ENCODE results near the gene PPP6C. TPM values are rescaled to one million over a fixed set of nuclear protein-coding genes. Genes with fewer than 3 reads are reported as not detected.
"Not testable (repeated sequence)": the region's sequence is repeated elsewhere in the genome, so short reads cannot be mapped to it uniquely, and the experiment has no call there.

Gene PPP6C
- total and polyA plus RNA-seq, 2 of the 13 experiments (the other 11 are each of a cell fraction or from before 2014, with no cell fraction given), result 18.5 to 20.9 TPM

GRCh38 chr9:125234099-125234498 lies 44.5 kb upstream of the PPP6C start:
- POLR2A ChIA-PET; intact Hi-C loops (cut with micrococcal nuclease; ENCODE audit: unreplicated experiment); ATAC-seq; in situ Hi-C loops (cut with HindIII; ENCODE audit: extremely low pct_ligation_motif_present, low pct_unique_long_range_greater_than_20kb); H3K4me2 ChIP-seq (ENCODE audit: low read depth, low read length); BruUV-seq (replicated peaks); H3K27me3 ChIP-seq (ENCODE audit: control insufficient read depth in 1 of 2, insufficient read depth in 2 of 2, low read length in 2 of 2); CTCF ChIA-PET (ENCODE audit: low intra/inter-chr PET ratio, low total read pairs); H3K4me3 ChIP-seq (replicated peaks in 1 of 3; ENCODE audit: insufficient read depth in 1 of 3, low read depth in 2 of 3, low read length in 3 of 3); DNase-seq (ENCODE audit: low spot score); H2AFZ ChIP-seq (ENCODE audit: low read length); H3K9me3 ChIP-seq (ENCODE audit: low read length); H3K27ac ChIP-seq (ENCODE audit: extremely low read length, insufficient read depth, low read length); FAIRE-seq; H3K9ac ChIP-seq (ENCODE audit: insufficient read depth, low read depth, low read length): not testable (repeated sequence)
- TF ChIP-seq POLR2A (IDR thresholded peaks at IDR 0.05; ENCODE audit: insufficient read depth in 1 of 2, low read depth in 2 of 2, low read length in 2 of 2), result 0 out of 4 replicates have a peak, but pooled peaks of 1 of the 2 experiments have one; percentile 8
- peaks cover 24% of the 10 kb centered on the region for H3K79me2 ChIP-seq (ENCODE audit: insufficient read depth, low read length)
- H4K20me1 ChIP-seq (ENCODE audit: insufficient read depth, low read length), result peaks cover 40% of the 10 kb centered on the region
- peaks cover 7 to 79% of the 10 kb centered on the region in 2 experiments for H3K36me3 ChIP-seq (replicated peaks in 1 of 2; ENCODE audit: control insufficient read depth in 1 of 2, insufficient read depth in 2 of 2, low read length in 2 of 2)
- H3K4me1 ChIP-seq (ENCODE audit: insufficient read depth, low read length), result peaks cover 43% of the 10 kb centered on the region
- WGBS (ENCODE audit: low lambda C conversion rate), result 98% methylated on average over 8 of the region's 8 CpGs

- no peak overlapping the region for H3K9ac ChIP-seq (ENCODE audit: insufficient read depth, low read depth, low read length)
- H3K79me2 ChIP-seq (ENCODE audit: insufficient read depth, low read length), result peaks cover 20% of the 10 kb centered on the region
- BruUV-seq (replicated peaks), result no TSS peak
- no peak overlapping the region for H3K4me3 ChIP-seq (replicated peaks in 1 of 3; ENCODE audit: insufficient read depth in 1 of 3, low read depth in 2 of 3, low read length in 3 of 3)
- 91% methylated on average over 3 of the region's 3 CpGs for WGBS (ENCODE audit: low lambda C conversion rate)
- CTCF ChIA-PET (ENCODE audit: low intra/inter-chr PET ratio, low total read pairs), result no interaction called here
- H3K36me3 ChIP-seq (replicated peaks in 1 of 2; ENCODE audit: control insufficient read depth in 1 of 2, insufficient read depth in 2 of 2, low read length in 2 of 2), result peaks cover 7 to 75% of the 10 kb centered on the region in 2 experiments
- no peaks in the 10 kb centered on the region for H3K9me3 ChIP-seq (ENCODE audit: low read length)
- TF ChIP-seq POLR2A (IDR thresholded peaks at IDR 0.05; ENCODE audit: insufficient read depth in 1 of 2, low read depth in 2 of 2, low read length in 2 of 2), result 0 out of 4 replicates have a peak, but pooled peaks of 1 of the 2 experiments have one; percentile 14
- TF ChIP-seq IRF1 (CRISPR knock-in tag; IDR thresholded peaks at IDR 0.05; ENCODE audit: low read depth), result no peak
- no peak for TF ChIP-seq ASH2L (IDR thresholded peaks at IDR 0.05; ENCODE audit: insufficient read length, low read depth, low read length)
- no peak for TF ChIP-seq SIN3A (IDR thresholded peaks at IDR 0.05; ENCODE audit: borderline replicate concordance, low read depth, low read length)
- TF ChIP-seq ZNF205 (CRISPR knock-in tag; IDR thresholded peaks at IDR 0.05), result no peak
- TF ChIP-seq SRSF1 (optimal IDR thresholded peaks at IDR 0.05; ENCODE audit: low read depth, low read length), result no peak
- DNase-seq (ENCODE audit: low spot score) (no peak), ATAC-seq (peak; percentile 37), FAIRE-seq (no peak)
- no peak overlapping the region for H3K27ac ChIP-seq (ENCODE audit: extremely low read length, insufficient read depth, low read length)
- H3K27me3 ChIP-seq (ENCODE audit: control insufficient read depth in 1 of 2, insufficient read depth in 2 of 2, low read length in 2 of 2), result no peaks in the 10 kb centered on the region
- no peak overlapping the region for H3K4me2 ChIP-seq (ENCODE audit: low read depth, low read length)
- intact Hi-C loops (cut with micrococcal nuclease; ENCODE audit: unreplicated experiment) (no loop called here), in situ Hi-C loops (cut with HindIII; ENCODE audit: extremely low pct_ligation_motif_present, low pct_unique_long_range_greater_than_20kb) (no loop called here)
- POLR2A ChIA-PET, result interaction anchor here (1.9 kb wide), 1 partner anchor 8 kb away, joined by 15 read pairs; the partner anchor contains the start of gene HSPA5
- H3K4me1 ChIP-seq (ENCODE audit: insufficient read depth, low read length), result peaks cover 38% of the 10 kb centered on the region
- H2AFZ ChIP-seq (ENCODE audit: low read length), result no peak overlapping the region
- H4K20me1 ChIP-seq (ENCODE audit: insufficient read depth, low read length), result peaks cover 36% of the 10 kb centered on the region
Observed at GRCh38 chr9:125233678-125234077, 44.1 kb upstream of the PPP6C start.
